Pancreas (tissue), 10 donors: ENCODE data around the gene LOC128125822.
A peak's percentile ranks its signal among the peaks of the same experiment; 100 is the strongest.

Experiments
- ATAC-seq, 4 donors: fragments of 200-7000 bp; cut with Tn5 transposase; one replicate each; pipeline versions ENCODE4 v1.8.0 to v1.9.1; 2020; ENCODE audit warnings: mild to moderate bottlenecking in 4 of 4, moderate library complexity in 4 of 4
- DNase-seq, 6 donors: peaks; one replicate each; pipeline ENCODE4 v3.0.0-alpha.2; 2020
- FAIRE-seq: peaks from 2 replicates; lab custom pipeline; 2012; peaks lifted over from hg19 to GRCh38; lab: Jason Lieb, UNC
- H3K27ac ChIP-seq, 4 donors: fragments of 200-600 bp; sonication (generic); 1 replicate in 3 of 4; 2 replicates in 1 of 4; pipeline versions ENCODE4 v1.5.0 to v1.8.0; 2020
- H3K27me3 ChIP-seq, 4 donors: fragments of 200-600 bp; one replicate each; pipeline ENCODE4 v1.8.0; 2021
- H3K36me3 ChIP-seq, 3 donors: fragments of 200-600 bp; sonication (generic) in 1 of 3; one replicate each; pipeline versions ENCODE4 v1.5.0 to v1.8.0; 2020 to 2021
- H3K4me1 ChIP-seq, 3 donors: fragments of 200-600 bp; one replicate each; pipeline ENCODE4 v1.8.0; 2021
- H3K4me3 ChIP-seq, 4 donors: fragments of 200-600 bp; sonication (generic) in 2 of 4; one replicate each; pipeline versions ENCODE4 v1.5.0 to v1.8.0; 2020 to 2021
- H3K9me3 ChIP-seq, 4 donors: fragments of 200-600 bp; one replicate each; pipeline ENCODE4 v1.8.0; 2021
- CTCF ChIP-seq, 4 donors: fragments of 200-600 bp; sonication (generic) in 3 of 4; IDR thresholded peaks; one replicate each; pipeline versions ENCODE4 v1.5.0 to v1.8.0; 2021; ENCODE audit warnings: antibody characterized with exemption in 4 of 4
- WGBS, 2 donors: extraction: QIAGEN DNeasy Blood & Tissue Kit; methylation state at CpG; one replicate each; pipeline ENCODE4 v1.1.7; 2013; 5-methylcytosine and 5-hydroxymethylcytosine counted together
- intact Hi-C, 3 donors: fragments of 100-400 bp; cut with DNase I; formaldehyde crosslinking; loops; one replicate each; pipeline versions ENCODE4 v1.11.1 to v1.14.2; 2022
- donor health status: healthy with polysubstance abuse.
- donor health status: DM: no; HTN: no; CAD: no; lungs with moderate emphysema.
- donor health status: DM: no; HTN: no; CAD: no.
- donor health status: control.
- donor health status: control.
- donor health status: Bipolar disorder and iron deficiency.
- donor health status: DM: yes; HTN: yes; CAD: no.
- donor health status: DM: no; HTN: no; CAD: no.
- donor health status: DM: no; HTN: no; CAD: no.
- donor health status: DM: yes; HTN: yes; CAD: no.

The LOC128125822 gene

GRCh38 chr6:63576985-63577712 lies 4.9 kb downstream of the LOC128125822 start:
- Histone ChIP-seq H3K27me3 (no peaks in the 10 kb centered on the region), H3K36me3 (peaks cover 5 to 58% (median 15%) of the 10 kb centered on the region in 3 donors), H3K27ac (peak overlapping the region in 2 of 4 donors; percentile 23 to 100), H3K4me3 (peak overlapping the region in 1 of 4 donors; percentile 77), H3K4me1 (peaks cover 16 to 34% (median 24%) of the 10 kb centered on the region in 3 donors), H3K9me3 (no peaks in the 10 kb centered on the region)
- intact Hi-C loops, result loop anchor here in 2 of 3 donors (5.0 to 10.0 kb wide), 2 partner anchors 52 to 225 kb away; no protein-coding TSS in a partner anchor
- WGBS, 2 donors, result 91 to 93% methylated on average over 5 of the region's 5 CpGs
- ATAC-seq, result no peak
- no peak for TF ChIP-seq CTCF (IDR thresholded peaks at IDR 0.05)
- DNase-seq, result no peak
- FAIRE-seq, result no peak

GRCh38 chr6:63578757-63579156 lies 6.5 kb downstream of the LOC128125822 start:
- peaks cover 5 to 62% (median 15%) of the 10 kb centered on the region in 3 donors for H3K36me3 ChIP-seq
- H3K4me3 ChIP-seq, result no peak overlapping the region
- TF ChIP-seq CTCF (IDR thresholded peaks at IDR 0.05), result no peak
- DNase-seq (no peak), ATAC-seq (no peak), FAIRE-seq (no peak)
- H3K27ac ChIP-seq, result no peak overlapping the region
- peaks cover 16 to 34% (median 24%) of the 10 kb centered on the region in 3 donors for H3K4me1 ChIP-seq
- WGBS, 2 donors, result 91 to 95% methylated on average over 2 of the region's 2 CpGs
- no peaks in the 10 kb centered on the region for H3K9me3 ChIP-seq
- H3K27me3 ChIP-seq, result no peaks in the 10 kb centered on the region
- intact Hi-C loops, result loop anchor here in 2 of 3 donors (5.0 to 10.0 kb wide), 2 partner anchors 54 to 226 kb away; no protein-coding TSS in a partner anchor

- DNase-seq, result no peak
- Histone ChIP-seq H3K4me1 (peaks cover 16 to 31% (median 24%) of the 10 kb centered on the region in 3 donors), H3K27ac (no peak overlapping the region), H3K36me3 (peaks cover 5 to 62% (median 15%) of the 10 kb centered on the region in 3 donors), H3K9me3 (no peaks in the 10 kb centered on the region), H3K4me3 (no peak overlapping the region), H3K27me3 (no peaks in the 10 kb centered on the region)
- FAIRE-seq, result no peak
- no peak for TF ChIP-seq CTCF (IDR thresholded peaks at IDR 0.05)
- ATAC-seq, result peak in 2 of 4 donors; percentile 1 to 3
- WGBS, 2 donors, result 93 to 97% methylated on average over 6 of the region's 6 CpGs
- intact Hi-C loops, result loop anchor here in 2 of 3 donors (5.0 to 10.0 kb wide), 2 partner anchors 55 to 228 kb away; no protein-coding TSS in a partner anchor
Observed at GRCh38 chr6:63579937-63580703, 7.8 kb downstream of the LOC128125822 start.

- intact Hi-C loops, result no loop called here
- TF ChIP-seq CTCF (IDR thresholded peaks at IDR 0.05), result no peak
- peaks cover 5 to 62% (median 15%) of the 10 kb centered on the region in 3 donors for H3K36me3 ChIP-seq
- H3K4me1 ChIP-seq, result peaks cover 15 to 30% (median 24%) of the 10 kb centered on the region in 3 donors
- no peak overlapping the region for H3K4me3 ChIP-seq
- no peaks in the 10 kb centered on the region for H3K27me3 ChIP-seq
- ATAC-seq, result peak in 1 of 4 donors; percentile 1
- 52 to 61% methylated on average over 3 of the region's 3 CpGs for WGBS, 2 donors
- no peaks in the 10 kb centered on the region for H3K9me3 ChIP-seq
- no peak for DNase-seq
- FAIRE-seq, result no peak
- no peak overlapping the region for H3K27ac ChIP-seq
Observed at GRCh38 chr6:63580704-63580961, 8.4 kb downstream of the LOC128125822 start.
